ENCODE measurements around the gene SRP68. TPM values are rescaled to one million over a fixed set of nuclear protein-coding genes. Genes with fewer than 3 reads are reported as not detected.

Gene SRP68
- total RNA-seq, 1 experiment from 2014 or later, result 106 TPM

- Mint-ChIP-seq H3K27me3 (ENCODE audit: insufficient read depth, unreplicated experiment) (peaks cover 54% of the 10 kb centered on the region), H3K4me3 (ENCODE audit: unreplicated experiment) (no peak overlapping the region), H3K36me3 (ENCODE audit: insufficient read depth, unreplicated experiment) (peaks cover 6% of the 10 kb centered on the region), H3K9me3 (ENCODE audit: unreplicated experiment) (no peaks in the 10 kb centered on the region), H3K27ac (ENCODE audit: low read depth, unreplicated experiment) (no peak overlapping the region), H3K4me1 (ENCODE audit: insufficient read depth, unreplicated experiment) (peaks cover 4% of the 10 kb centered on the region)
- no TSS peak for BruUV-seq (replicated peaks)
- no peak for TF ChIP-seq CTCF (IDR thresholded peaks at IDR 0.05; ENCODE audit: unreplicated experiment)
- ChIA-PET POLR2A (interaction anchor here (1.1 to 3.5 kb wide), 2 partner anchors 19 to 26 kb away, joined by 3 to 12 read pairs; no protein-coding TSS in a partner anchor), CTCF (no interaction called here)
- intact Hi-C loops (cut with micrococcal nuclease), result no loop called here
- DNase-seq (ENCODE audit: unreplicated experiment), result no peak
Measured at GRCh38 chr17:76076765-76077583, 4.7 kb upstream of the SRP68 start.

- BruUV-seq (replicated peaks), result no TSS peak
- ChIA-PET POLR2A (interaction anchor here (0.9 to 1.1 kb wide), 2 partner anchors 19 to 167 kb away, joined by 3 to 5 read pairs; no protein-coding TSS in a partner anchor), CTCF (interaction anchor here (0.6 kb wide), 1 partner anchor 481 kb away, joined by 4 read pairs; no protein-coding TSS in a partner anchor)
- no peak for TF ChIP-seq CTCF (IDR thresholded peaks at IDR 0.05; ENCODE audit: unreplicated experiment)
- no peaks in the 10 kb centered on the region for H3K9me3 Mint-ChIP-seq (ENCODE audit: unreplicated experiment)
- peaks cover 4% of the 10 kb centered on the region for H3K4me1 Mint-ChIP-seq (ENCODE audit: insufficient read depth, unreplicated experiment)
- intact Hi-C loops (cut with micrococcal nuclease), result no loop called here
- no peak for DNase-seq (ENCODE audit: unreplicated experiment)
- H3K27ac Mint-ChIP-seq (ENCODE audit: low read depth, unreplicated experiment), result no peak overlapping the region
- H3K27me3 Mint-ChIP-seq (ENCODE audit: insufficient read depth, unreplicated experiment), result peaks cover 54% of the 10 kb centered on the region
- no peak overlapping the region for H3K4me3 Mint-ChIP-seq (ENCODE audit: unreplicated experiment)
- peaks cover 6% of the 10 kb centered on the region for H3K36me3 Mint-ChIP-seq (ENCODE audit: insufficient read depth, unreplicated experiment)
Measured at GRCh38 chr17:76076146-76076764, 3.9 kb upstream of the SRP68 start.

- ChIA-PET POLR2A (interaction anchor here (0.7 to 0.9 kb wide), 2 partner anchors 166 to 168 kb away, joined by 3 to 5 read pairs; no protein-coding TSS in a partner anchor), CTCF (interaction anchor here (0.6 to 0.7 kb wide), 2 partner anchors 18 to 482 kb away, joined by 3 to 4 read pairs; no protein-coding TSS in a partner anchor)
- Mint-ChIP-seq H3K4me3 (ENCODE audit: unreplicated experiment) (no peak overlapping the region), H3K4me1 (ENCODE audit: insufficient read depth, unreplicated experiment) (peaks cover 4% of the 10 kb centered on the region), H3K27ac (ENCODE audit: low read depth, unreplicated experiment) (no peak overlapping the region), H3K9me3 (ENCODE audit: unreplicated experiment) (no peaks in the 10 kb centered on the region), H3K36me3 (ENCODE audit: insufficient read depth, unreplicated experiment) (peaks cover 6% of the 10 kb centered on the region), H3K27me3 (ENCODE audit: insufficient read depth, unreplicated experiment) (peaks cover 54% of the 10 kb centered on the region)
- TF ChIP-seq CTCF (IDR thresholded peaks at IDR 0.05; ENCODE audit: unreplicated experiment), result no peak
- intact Hi-C loops (cut with micrococcal nuclease), result no loop called here
- DNase-seq (ENCODE audit: unreplicated experiment), result no peak
- no TSS peak for BruUV-seq (replicated peaks)
Measured at GRCh38 chr17:76075364-76076145, 3.2 kb upstream of the SRP68 start.
